C4-2B (cell line): Measurements from ENCODE around the gene RBMS3.

ENCODE experiments used
- ZFX ChIP-seq: fragments of 450-650 bp; IDR thresholded peaks from 2 replicates; pipeline ENCODE4 v1.6.1; 2017
- TF ChIP-seq, protein P1 (sequence below): fragments of 450-650 bp; conservative IDR thresholded peaks from 2 replicates; pipeline ENCODE4 v1.5.1; 2017; ENCODE audit warnings: mild to moderate bottlenecking

DNA sequence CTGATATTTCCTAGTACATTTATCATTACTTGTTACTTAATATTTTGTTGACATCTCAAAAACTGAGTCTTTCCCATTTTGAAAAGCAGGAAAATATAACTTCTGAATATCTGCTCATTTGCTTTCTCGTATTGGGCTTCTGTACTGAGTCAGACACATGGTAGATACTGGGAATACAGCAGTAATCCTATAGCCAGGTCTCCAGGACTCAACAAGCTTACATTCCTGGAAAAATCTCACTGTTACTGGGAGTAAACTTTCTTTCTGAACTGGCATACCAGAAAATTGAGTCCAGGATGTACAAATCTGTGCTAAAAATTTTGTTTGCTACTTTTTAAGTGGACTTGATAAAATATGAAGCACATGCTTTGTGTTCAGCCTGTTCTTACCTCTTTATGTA is 240.4 kb downstream of the RBMS3 start:
- TF ChIP-seq, protein P1, sequence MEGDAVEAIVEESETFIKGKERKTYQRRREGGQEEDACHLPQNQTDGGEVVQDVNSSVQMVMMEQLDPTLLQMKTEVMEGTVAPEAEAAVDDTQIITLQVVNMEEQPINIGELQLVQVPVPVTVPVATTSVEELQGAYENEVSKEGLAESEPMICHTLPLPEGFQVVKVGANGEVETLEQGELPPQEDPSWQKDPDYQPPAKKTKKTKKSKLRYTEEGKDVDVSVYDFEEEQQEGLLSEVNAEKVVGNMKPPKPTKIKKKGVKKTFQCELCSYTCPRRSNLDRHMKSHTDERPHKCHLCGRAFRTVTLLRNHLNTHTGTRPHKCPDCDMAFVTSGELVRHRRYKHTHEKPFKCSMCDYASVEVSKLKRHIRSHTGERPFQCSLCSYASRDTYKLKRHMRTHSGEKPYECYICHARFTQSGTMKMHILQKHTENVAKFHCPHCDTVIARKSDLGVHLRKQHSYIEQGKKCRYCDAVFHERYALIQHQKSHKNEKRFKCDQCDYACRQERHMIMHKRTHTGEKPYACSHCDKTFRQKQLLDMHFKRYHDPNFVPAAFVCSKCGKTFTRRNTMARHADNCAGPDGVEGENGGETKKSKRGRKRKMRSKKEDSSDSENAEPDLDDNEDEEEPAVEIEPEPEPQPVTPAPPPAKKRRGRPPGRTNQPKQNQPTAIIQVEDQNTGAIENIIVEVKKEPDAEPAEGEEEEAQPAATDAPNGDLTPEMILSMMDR: no peak
- no peak for TF ChIP-seq ZFX
